Measurements from ENCODE around the gene TAX1BP1. TPM values are rescaled to one million over a fixed set of nuclear protein-coding genes. Genes with fewer than 3 reads are reported as not detected.

TAX1BP1 gene
- total RNA-seq, 1 experiment from 2014 or later, result 190 TPM

DNA sequence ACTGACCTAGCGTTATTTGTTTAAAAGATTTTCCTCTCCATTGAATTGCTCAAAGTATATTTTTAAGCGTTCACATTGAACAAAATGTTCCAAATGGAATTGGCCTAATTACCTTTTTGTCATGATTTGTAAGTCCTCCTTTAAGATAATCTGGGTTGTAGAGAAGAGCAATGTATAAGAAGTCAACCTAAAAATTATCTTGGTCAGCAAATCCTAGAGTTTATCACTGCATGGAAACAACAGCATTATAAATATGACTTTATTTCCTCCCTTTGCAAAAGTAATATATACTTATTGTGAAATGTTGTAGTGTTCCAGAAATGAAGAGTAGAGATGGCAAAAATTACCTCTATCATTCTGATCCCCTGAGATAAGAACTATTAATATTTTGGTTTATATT lies 59.2 kb downstream of the TAX1BP1 start:
- TF ChIP-seq CTCF (IDR thresholded peaks at IDR 0.05; ENCODE audit: unreplicated experiment), result no peak
- Mint-ChIP-seq H3K27me3 (ENCODE audit: unreplicated experiment) (no peaks in the 10 kb centered on the region), H3K9me3 (ENCODE audit: low read depth, unreplicated experiment) (no peaks in the 10 kb centered on the region), H3K36me3 (ENCODE audit: insufficient read depth, unreplicated experiment) (peaks cover 37% of the 10 kb centered on the region), H3K4me3 (ENCODE audit: low read depth, unreplicated experiment) (no peak overlapping the region), H3K4me1 (ENCODE audit: low read depth, unreplicated experiment) (peaks cover 7% of the 10 kb centered on the region), H3K27ac (ENCODE audit: unreplicated experiment) (no peak overlapping the region)
- intact Hi-C loops (cut with micrococcal nuclease; ENCODE audit: unreplicated experiment), result no loop called here
- BruUV-seq (replicated peaks), result no TSS peak
- DNase-seq, result no peak
- CTCF ChIA-PET, result no interaction called here

GRCh38 chr7:27802999-27803398 lies 63.0 kb downstream of the TAX1BP1 start:
- no peak for TF ChIP-seq CTCF (IDR thresholded peaks at IDR 0.05; ENCODE audit: unreplicated experiment)
- Mint-ChIP-seq H3K4me3 (ENCODE audit: low read depth, unreplicated experiment) (no peak overlapping the region), H3K4me1 (ENCODE audit: low read depth, unreplicated experiment) (peaks cover 13% of the 10 kb centered on the region), H3K27me3 (ENCODE audit: unreplicated experiment) (no peaks in the 10 kb centered on the region), H3K27ac (ENCODE audit: unreplicated experiment) (no peak overlapping the region), H3K36me3 (ENCODE audit: insufficient read depth, unreplicated experiment) (peaks cover 19% of the 10 kb centered on the region), H3K9me3 (ENCODE audit: low read depth, unreplicated experiment) (no peaks in the 10 kb centered on the region)
- no peak for DNase-seq
- BruUV-seq (replicated peaks), result no TSS peak
- CTCF ChIA-PET, result no interaction called here
- intact Hi-C loops (cut with micrococcal nuclease; ENCODE audit: unreplicated experiment), result no loop called here

DNA sequence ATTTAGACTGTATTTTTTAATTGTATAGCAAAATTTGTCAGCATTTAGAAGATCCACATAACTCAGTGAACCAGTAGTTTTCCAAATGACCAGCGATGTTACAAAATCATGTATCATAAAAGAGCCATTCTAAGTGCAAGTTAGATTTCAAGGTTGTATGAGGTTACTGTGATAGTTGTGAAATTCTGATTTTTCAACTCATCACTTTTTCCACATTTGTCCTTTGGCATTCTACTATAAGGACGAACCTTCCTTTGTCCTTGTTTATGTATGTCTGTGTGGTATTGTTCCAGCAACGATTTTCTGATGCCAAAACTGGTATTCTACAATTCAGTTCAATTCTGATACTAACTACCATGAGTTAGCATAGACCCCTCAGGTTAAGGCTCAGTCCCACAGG lies 64.2 kb downstream of the TAX1BP1 start:
- Mint-ChIP-seq H3K27me3 (ENCODE audit: unreplicated experiment) (no peaks in the 10 kb centered on the region), H3K36me3 (ENCODE audit: insufficient read depth, unreplicated experiment) (peaks cover 11% of the 10 kb centered on the region), H3K9me3 (ENCODE audit: low read depth, unreplicated experiment) (no peaks in the 10 kb centered on the region), H3K4me1 (ENCODE audit: low read depth, unreplicated experiment) (peaks cover 21% of the 10 kb centered on the region), H3K4me3 (ENCODE audit: low read depth, unreplicated experiment) (no peak overlapping the region), H3K27ac (ENCODE audit: unreplicated experiment) (no peak overlapping the region)
- BruUV-seq (replicated peaks), result no TSS peak
- no peak for TF ChIP-seq CTCF (IDR thresholded peaks at IDR 0.05; ENCODE audit: unreplicated experiment)
- intact Hi-C loops (cut with micrococcal nuclease; ENCODE audit: unreplicated experiment), result no loop called here
- CTCF ChIA-PET, result no interaction called here
- no peak for DNase-seq

DNA sequence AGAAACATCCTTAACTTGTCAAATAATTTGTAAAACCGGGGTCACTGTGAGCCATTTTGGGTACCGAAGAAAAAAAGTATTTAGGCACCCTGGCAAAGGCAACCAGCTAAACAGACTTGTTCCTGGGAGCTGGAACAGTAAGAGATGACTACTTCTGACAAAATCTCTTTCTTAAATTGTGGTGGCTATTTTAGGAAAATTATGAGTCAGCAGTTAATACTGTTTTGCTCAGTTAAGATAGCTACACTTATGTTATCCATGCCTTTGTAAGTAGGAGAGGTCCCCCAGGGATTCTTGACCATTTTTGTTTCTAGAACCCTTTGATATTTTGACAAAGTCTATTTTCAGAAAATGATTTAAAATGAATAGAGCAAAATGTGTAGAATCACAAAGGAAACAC lies 68.7 kb downstream of the TAX1BP1 start:
- Mint-ChIP-seq H3K36me3 (ENCODE audit: insufficient read depth, unreplicated experiment) (peaks cover 6% of the 10 kb centered on the region), H3K4me3 (ENCODE audit: low read depth, unreplicated experiment) (no peak overlapping the region), H3K4me1 (ENCODE audit: low read depth, unreplicated experiment) (peaks cover 14% of the 10 kb centered on the region), H3K27me3 (ENCODE audit: unreplicated experiment) (no peaks in the 10 kb centered on the region), H3K27ac (ENCODE audit: unreplicated experiment) (no peak overlapping the region), H3K9me3 (ENCODE audit: low read depth, unreplicated experiment) (no peaks in the 10 kb centered on the region)
- intact Hi-C loops (cut with micrococcal nuclease; ENCODE audit: unreplicated experiment), result no loop called here
- CTCF ChIA-PET, result interaction anchor here (0.6 kb wide), 1 partner anchor 293 kb away, joined by 3 read pairs; no protein-coding TSS in a partner anchor
- DNase-seq, result no peak
- BruUV-seq (replicated peaks), result no TSS peak
- no peak for TF ChIP-seq CTCF (IDR thresholded peaks at IDR 0.05; ENCODE audit: unreplicated experiment)
